GM12878 (cell line): ENCODE measurements around the gene UNC93A.
"Not testable (repeated sequence)": the region's sequence is repeated elsewhere in the genome, so short reads cannot be mapped to it uniquely, and the experiment has no call there.

ENCODE experiments used
- ASH2L ChIP-seq: fragments of 300-600, 200-600 bp; sonication (generic); IDR thresholded peaks from 2 replicates; pipeline ENCODE4 v1.6.1; 2017; ENCODE audit warnings: low read depth, mild to moderate bottlenecking, borderline replicate concordance
- CEBPB ChIP-seq, 2 experiments: fragments of 150-350 bp in 1 of 2; IDR thresholded peaks; 2 replicates each; pipeline ENCODE4 v1.6.1; 2012 to 2014; ENCODE audit warnings: low read depth in 2 of 2, low read length in 2 of 2, borderline replicate concordance in 1 of 2, inconsistent platforms in 1 of 2
- EP300 ChIP-seq, 2 experiments: fragments of 150-350 bp in 1 of 2; IDR thresholded peaks; 2 replicates each; pipeline ENCODE4 v1.6.1; 2011 to 2012; ENCODE audit warnings: low read depth in 2 of 2, low read length in 2 of 2, borderline replicate concordance in 1 of 2, improper control_type of control experiment in 1 of 2, inconsistent platforms in 1 of 2; ENCODE audit not compliant: control insufficient read depth in 1 of 2
- FOXK2 ChIP-seq: fragments of 450-650 bp; IDR thresholded peaks from 2 replicates; pipeline ENCODE4 v1.6.1; 2017; ENCODE audit warnings: mild to moderate bottlenecking, moderate library complexity
- KDM1A ChIP-seq: fragments of 200-600 bp; sonication (generic); IDR thresholded peaks from 2 replicates; pipeline ENCODE4 v1.6.1; 2016; ENCODE audit warnings: borderline replicate concordance
- KLF5 ChIP-seq: fragments of 450-650 bp; IDR thresholded peaks from 2 replicates; pipeline ENCODE4 v1.6.1; 2014; ENCODE audit warnings: mild to moderate bottlenecking; ENCODE audit not compliant: partially characterized antibody
- POLR2AphosphoS5 ChIP-seq: IDR thresholded peaks from 2 replicates; pipeline ENCODE4 v1.6.1; 2011; ENCODE audit warnings: mild to moderate bottlenecking, low read length, inconsistent platforms
- SIN3A ChIP-seq: IDR thresholded peaks from 2 replicates; pipeline ENCODE4 v1.6.1; 2012; ENCODE audit warnings: low read depth, low read length, improper control_type of control experiment
- TF ChIP-seq, protein P1 (sequence below), 3 experiments: IDR thresholded peaks in 2 of 3; conservative IDR thresholded peaks in 1 of 3; 2 replicates each; pipeline ENCODE4 v1.5.1; 2011; ENCODE audit warnings: low read depth in 3 of 3, low read length in 3 of 3, mild to moderate bottlenecking in 3 of 3, control low read depth in 2 of 3, moderate library complexity in 2 of 3, inconsistent platforms in 1 of 3, mixed read lengths in 1 of 3; ENCODE audit not compliant: control insufficient read depth in 2 of 3, insufficient read depth in 1 of 3; ENCODE audit errors: extremely low read depth in 1 of 3

DNA sequence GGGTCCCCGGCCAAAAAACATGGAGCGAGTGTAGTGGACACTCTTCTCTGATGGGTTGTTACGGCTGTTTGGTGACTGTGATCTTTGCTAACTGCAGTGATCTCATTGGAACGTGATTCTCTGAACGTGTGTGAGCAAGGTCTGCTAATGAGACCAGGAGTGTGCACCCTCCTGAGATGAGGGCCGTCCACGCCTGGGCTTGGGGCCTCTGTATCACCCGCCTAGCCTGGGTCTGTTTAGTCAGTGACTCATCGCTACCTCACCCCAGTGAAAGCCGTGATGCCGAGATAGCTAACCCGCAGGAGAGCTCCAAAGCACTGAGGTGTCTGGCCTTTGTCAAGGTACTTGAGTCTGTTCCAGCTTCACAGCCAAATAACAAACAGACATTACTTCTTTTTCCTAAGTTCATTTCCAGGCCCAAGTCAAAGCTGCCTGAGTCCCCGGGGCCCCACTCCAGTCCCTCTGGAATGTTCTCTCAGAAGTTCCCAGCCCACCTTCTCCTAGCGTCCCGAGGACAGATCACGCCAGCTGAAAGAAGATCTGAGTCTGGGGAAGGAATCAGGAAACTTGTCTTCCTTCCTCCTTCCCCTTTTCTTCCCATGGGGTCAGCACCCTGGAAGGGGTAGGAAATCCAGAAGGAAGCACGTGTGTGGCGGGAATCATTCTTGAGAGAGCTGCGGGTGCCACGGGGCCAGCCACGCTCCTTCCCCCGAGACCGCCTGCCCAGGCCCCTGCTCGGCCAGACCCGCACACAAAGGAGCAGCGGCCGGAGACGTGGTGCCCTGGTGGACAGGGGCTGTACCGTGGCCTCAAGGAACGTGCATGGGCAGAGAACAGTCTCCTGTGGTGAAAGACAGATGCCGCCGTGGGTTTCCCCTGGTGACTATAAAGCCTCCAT, 29.0 kb downstream of the UNC93A start:
- TF ChIP-seq, protein P1, sequence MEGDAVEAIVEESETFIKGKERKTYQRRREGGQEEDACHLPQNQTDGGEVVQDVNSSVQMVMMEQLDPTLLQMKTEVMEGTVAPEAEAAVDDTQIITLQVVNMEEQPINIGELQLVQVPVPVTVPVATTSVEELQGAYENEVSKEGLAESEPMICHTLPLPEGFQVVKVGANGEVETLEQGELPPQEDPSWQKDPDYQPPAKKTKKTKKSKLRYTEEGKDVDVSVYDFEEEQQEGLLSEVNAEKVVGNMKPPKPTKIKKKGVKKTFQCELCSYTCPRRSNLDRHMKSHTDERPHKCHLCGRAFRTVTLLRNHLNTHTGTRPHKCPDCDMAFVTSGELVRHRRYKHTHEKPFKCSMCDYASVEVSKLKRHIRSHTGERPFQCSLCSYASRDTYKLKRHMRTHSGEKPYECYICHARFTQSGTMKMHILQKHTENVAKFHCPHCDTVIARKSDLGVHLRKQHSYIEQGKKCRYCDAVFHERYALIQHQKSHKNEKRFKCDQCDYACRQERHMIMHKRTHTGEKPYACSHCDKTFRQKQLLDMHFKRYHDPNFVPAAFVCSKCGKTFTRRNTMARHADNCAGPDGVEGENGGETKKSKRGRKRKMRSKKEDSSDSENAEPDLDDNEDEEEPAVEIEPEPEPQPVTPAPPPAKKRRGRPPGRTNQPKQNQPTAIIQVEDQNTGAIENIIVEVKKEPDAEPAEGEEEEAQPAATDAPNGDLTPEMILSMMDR (IDR thresholded peaks at IDR 0.05 in 2 of 3, conservative IDR thresholded peaks at IDR 0.05 in 1 of 3; ENCODE audit: control insufficient read depth in 2 of 3, extremely low read depth in 1 of 3, insufficient read depth in 1 of 3, low read depth in 3 of 3, low read length in 3 of 3), result not testable (repeated sequence)
- not testable (repeated sequence) for TF ChIP-seq KLF5; CEBPB (IDR thresholded peaks at IDR 0.05; ENCODE audit: borderline replicate concordance in 1 of 2, low read depth in 2 of 2, low read length in 2 of 2); FOXK2; ASH2L; KDM1A; POLR2AphosphoS5; SIN3A; EP300 (IDR thresholded peaks at IDR 0.05; ENCODE audit: borderline replicate concordance in 1 of 2, control insufficient read depth in 1 of 2, low read depth in 2 of 2, low read length in 2 of 2)
